ENCODE data around the gene ST3GAL6. TPM values are rescaled to one million over a fixed set of nuclear protein-coding genes. Genes with fewer than 3 reads are reported as not detected.

ST3GAL6 gene
- total and polyA plus RNA-seq, 12 donors = 27.3 to 92.9 (median 57.5) TPM

- ATAC-seq (no peak), DNase-seq (no peak)
- Histone ChIP-seq H3K4me1 (peaks cover 0 to 3% (median 0%) of the 10 kb centered on the region in 9 donors), H3K9me3 (no peaks in the 10 kb centered on the region), H3K27me3 (no peaks in the 10 kb centered on the region), H3K27ac (no peak overlapping the region), H3K36me3 (peaks cover 0 to 14% (median 0%) of the 10 kb centered on the region in 9 donors), H3K4me3 (no peak overlapping the region)
- intact Hi-C loops (cut with DNase I) = loop anchor here in 1 of 10 donors (10.0 kb wide), 1 partner anchor 114 kb away; no protein-coding TSS in a partner anchor
- TF ChIP-seq CTCF (IDR thresholded peaks at IDR 0.05) = no peak
- WGBS, 2 donors = 72 to 75% methylated on average over 1 of the region's 1 CpG
Measured at GRCh38 chr3:98718730-98719129, 44.4 kb upstream of the ST3GAL6 start.

- ATAC-seq (no peak), DNase-seq (no peak)
- WGBS, 2 donors = 95 to 96% methylated on average over 1 of the region's 1 CpG
- no peak overlapping the region for H3K27ac ChIP-seq
- no peaks in the 10 kb centered on the region for H3K36me3 ChIP-seq
- H3K4me3 ChIP-seq = no peak overlapping the region
- no peaks in the 10 kb centered on the region for H3K9me3 ChIP-seq
- H3K4me1 ChIP-seq = peaks cover 0 to 3% (median 0%) of the 10 kb centered on the region in 9 donors
- no peaks in the 10 kb centered on the region for H3K27me3 ChIP-seq
- no peak for TF ChIP-seq CTCF (IDR thresholded peaks at IDR 0.05)
- intact Hi-C loops (cut with DNase I) = no loop called here
Measured at GRCh38 chr3:98721776-98722175, 41.4 kb upstream of the ST3GAL6 start.

GRCh38 chr3:98722389-98722788 is 40.8 kb upstream of the ST3GAL6 start:
- H3K4me1 ChIP-seq = peaks cover 0 to 3% (median 0%) of the 10 kb centered on the region in 9 donors
- no peaks in the 10 kb centered on the region for H3K9me3 ChIP-seq
- intact Hi-C loops (cut with DNase I) = no loop called here
- no peak overlapping the region for H3K27ac ChIP-seq
- no peak overlapping the region for H3K4me3 ChIP-seq
- H3K36me3 ChIP-seq = no peaks in the 10 kb centered on the region
- H3K27me3 ChIP-seq = no peaks in the 10 kb centered on the region
- DNase-seq = no peak
- WGBS, 2 donors = 80 to 81% methylated on average over 4 of the region's 4 CpGs
- TF ChIP-seq CTCF (IDR thresholded peaks at IDR 0.05) = no peak
- ATAC-seq = no peak

- ATAC-seq = no peak
- Histone ChIP-seq H3K4me1 (peaks cover 0 to 4% (median 0%) of the 10 kb centered on the region in 9 donors), H3K4me3 (no peak overlapping the region), H3K36me3 (no peaks in the 10 kb centered on the region), H3K27me3 (no peaks in the 10 kb centered on the region), H3K27ac (no peak overlapping the region), H3K9me3 (no peaks in the 10 kb centered on the region)
- WGBS, 2 donors = 97 to 98% methylated on average over 2 of the region's 2 CpGs
- intact Hi-C loops (cut with DNase I) = no loop called here
- no peak for DNase-seq
- no peak for TF ChIP-seq CTCF (IDR thresholded peaks at IDR 0.05)
Measured at GRCh38 chr3:98725352-98725751, 37.8 kb upstream of the ST3GAL6 start.
